NCI-H460 (cell line): ENCODE data around the gene CTNNAL1. TPM values are rescaled to one million over a fixed set of nuclear protein-coding genes. Genes with fewer than 3 reads are reported as not detected.
"Not testable (repeated sequence)": the region's sequence is repeated elsewhere in the genome, so short reads cannot be mapped to it uniquely, and the experiment has no call there.

Source experiments
- DNase-seq: peaks from one replicate; pipeline ENCODE4 v3.0.0-alpha.2; 2016; ENCODE audit warnings: low read depth; ENCODE audit errors: extremely low read depth
- total RNA-seq: library from RNA; depleted of rRNA; stranded (reverse); fragments of >200 nt; shearing (Covaris generic); gene quantifications from 2 replicates; pipeline ENCODE4 v1.2.3, GENCODE V29; 2014

Gene CTNNAL1
- total RNA-seq, 1 experiment from 2014 or later, result 309 TPM

GRCh38 chr9:108937561-108938305, 75.6 kb downstream of the CTNNAL1 start:
- DNase-seq, result no peak

DNA sequence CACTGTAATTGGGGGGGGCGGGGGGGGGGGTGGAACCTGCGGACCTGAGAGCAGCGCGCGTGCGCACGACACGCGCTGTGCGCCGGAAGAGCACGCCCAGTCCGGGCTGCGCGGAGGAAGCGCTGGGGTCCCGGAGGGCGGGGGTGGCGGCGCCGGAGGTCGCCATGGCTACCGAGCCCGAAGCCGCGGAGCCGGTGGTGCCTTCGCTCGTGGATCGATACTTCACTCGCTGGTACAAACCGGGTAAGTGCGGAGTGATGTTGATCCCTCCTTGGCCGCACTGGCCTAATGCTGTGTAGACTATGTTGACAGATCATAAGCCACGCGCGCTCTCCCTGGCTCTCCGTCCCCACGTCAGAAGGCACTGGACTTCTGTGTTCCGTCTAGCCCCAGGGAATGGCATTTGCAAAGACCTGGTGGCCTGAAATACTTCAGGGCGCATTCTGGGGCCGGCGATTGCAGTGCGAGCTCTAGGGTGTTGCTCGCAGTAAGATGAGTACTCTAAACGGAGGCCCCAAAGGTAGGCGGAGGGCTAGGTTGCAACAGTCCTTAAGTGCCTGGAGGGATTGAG, 78.9 kb downstream of the CTNNAL1 start, which contains the start of gene ABITRAM:
ABITRAM (plus strand) TSS at position 78 of the 571 bp plus-strand sequence; CDS start at position 165, 87 bp downstream.
- peak; percentile 74 for DNase-seq

GRCh38 chr9:108933718-108934322, 79.5 kb downstream of the CTNNAL1 start, which contains the start of gene ELP1:
ELP1 (minus strand) TSS chr9:108934124; CDS start chr9:108931146, 2,978 bp downstream.
- DNase-seq, result peak; percentile 94

DNA sequence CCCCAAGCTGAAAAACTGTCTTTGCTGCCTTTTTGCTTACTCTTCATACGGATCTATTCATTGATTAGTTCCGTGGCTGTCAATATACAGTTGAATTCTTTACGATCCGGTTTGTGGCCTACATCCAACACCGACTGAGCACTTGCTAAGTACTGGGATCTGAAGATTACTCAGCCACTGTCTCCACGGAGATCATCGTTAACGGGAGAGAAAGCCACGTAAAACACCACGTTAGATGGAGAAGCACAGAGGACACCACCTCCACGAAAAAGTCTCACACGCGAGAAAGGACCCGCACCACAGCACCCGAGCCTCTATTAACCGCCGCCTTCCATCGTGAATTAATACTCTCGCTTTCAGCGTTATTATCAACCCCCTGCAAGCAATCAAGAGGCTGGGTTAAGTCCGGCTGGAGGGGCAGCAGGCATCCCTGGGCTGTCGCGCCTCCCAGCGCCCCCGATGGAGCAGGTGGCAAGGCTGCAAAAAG, 80.0 kb downstream of the CTNNAL1 start:
- DNase-seq, result no peak

DNA sequence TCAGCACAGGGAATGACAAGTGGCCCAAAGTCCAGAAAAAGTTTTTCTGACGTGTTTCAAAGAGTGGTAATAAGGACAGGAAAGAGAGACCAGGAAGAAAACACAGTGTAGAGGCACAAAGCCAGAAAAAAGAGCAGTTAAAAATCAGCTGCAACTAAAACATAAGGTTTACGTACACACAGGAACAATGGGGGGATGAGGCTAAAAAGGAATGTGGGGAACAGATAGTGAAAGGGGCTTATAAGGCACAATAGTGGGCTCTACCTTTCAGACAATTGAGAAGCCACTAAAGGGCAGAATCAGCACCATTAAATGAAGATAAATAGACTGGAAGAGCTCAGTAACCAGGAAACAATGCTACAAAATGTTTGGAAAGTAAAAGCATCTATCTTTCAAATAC, 84.9 kb downstream of the CTNNAL1 start:
- DNase-seq, result no peak

GRCh38 chr9:108924466-108924865, 88.8 kb downstream of the CTNNAL1 start:
- DNase-seq, result no peak

DNA sequence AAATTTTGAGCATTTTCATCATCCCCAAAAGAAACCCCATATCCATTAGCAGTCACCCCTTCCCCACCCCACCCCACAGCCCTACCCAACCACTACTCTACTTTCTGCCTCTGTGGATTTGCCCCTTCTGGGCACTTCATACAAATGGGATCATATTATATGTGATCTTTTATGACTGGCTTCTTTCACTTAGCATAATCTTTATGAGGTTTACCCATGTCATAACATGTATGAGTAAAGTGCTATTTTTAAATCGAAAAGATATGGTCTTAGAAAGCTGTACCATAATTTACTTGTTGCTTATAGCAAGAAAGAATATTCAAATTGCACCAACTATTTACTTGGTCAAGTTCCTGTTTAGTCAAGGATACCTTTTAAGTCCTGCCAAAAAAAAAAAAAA, 92.1 kb downstream of the CTNNAL1 start:
- DNase-seq, result no peak

- not testable (repeated sequence) for DNase-seq
These were observed 92.9 kb downstream of the CTNNAL1 start for GRCh38 chr9:108920401-108920800.

DNA sequence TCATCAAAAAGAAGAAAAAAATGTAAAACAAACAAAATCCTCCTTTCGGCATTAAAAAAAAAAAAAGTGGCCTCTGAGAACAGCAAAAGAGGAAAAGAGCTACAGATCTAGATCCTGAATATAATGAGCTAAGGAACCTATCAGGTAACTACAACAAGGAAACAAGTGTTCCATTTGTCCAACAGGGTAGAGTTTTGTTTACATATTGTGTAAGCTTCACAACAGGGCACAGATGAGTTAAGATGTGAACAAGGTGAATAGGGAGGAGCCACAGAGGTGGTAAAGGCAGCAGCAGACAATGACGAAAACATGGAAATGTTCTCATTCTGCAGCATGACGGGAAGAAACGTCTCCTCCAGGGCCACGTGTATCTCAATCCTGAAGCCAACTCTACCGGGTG, 93.8 kb downstream of the CTNNAL1 start:
- DNase-seq, result no peak

DNA sequence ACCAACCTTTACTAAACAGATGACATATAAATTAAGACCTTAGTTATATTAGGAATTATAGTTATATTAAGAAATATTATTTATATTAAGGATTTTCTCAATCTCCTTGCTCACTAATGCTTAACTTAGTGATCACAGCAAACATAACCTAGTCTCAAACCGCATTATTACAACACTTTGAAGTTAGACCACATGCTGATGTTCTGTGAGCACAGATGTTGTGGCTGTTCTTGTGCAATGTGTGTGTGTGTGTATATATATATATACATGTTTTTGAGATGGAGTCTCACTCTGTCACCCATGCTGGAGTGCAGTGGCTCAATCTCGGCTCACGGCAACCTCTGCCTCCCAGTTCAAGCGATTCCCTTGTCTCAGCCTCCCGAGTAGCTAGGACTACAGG, 99.9 kb downstream of the CTNNAL1 start:
- DNase-seq, result no peak

DNA sequence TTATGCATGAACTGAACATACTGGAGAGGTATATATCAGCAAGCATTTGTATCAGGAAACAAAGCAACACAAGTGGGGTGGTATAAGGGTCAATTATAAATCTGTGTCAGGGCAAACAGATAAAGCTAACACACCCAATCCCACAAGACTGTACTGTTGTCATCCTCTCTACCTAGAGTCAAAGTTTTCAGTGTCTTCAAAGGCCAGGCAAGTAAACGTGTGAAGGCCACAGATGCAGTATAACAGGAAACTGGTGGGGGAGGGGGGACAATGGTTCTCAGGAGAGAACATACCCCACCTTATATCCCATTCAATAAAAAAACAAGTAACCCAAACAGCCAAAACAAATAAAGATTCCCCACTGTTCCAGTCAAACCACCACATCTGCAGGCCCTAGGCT, 101.5 kb downstream of the CTNNAL1 start:
- no peak for DNase-seq

DNA sequence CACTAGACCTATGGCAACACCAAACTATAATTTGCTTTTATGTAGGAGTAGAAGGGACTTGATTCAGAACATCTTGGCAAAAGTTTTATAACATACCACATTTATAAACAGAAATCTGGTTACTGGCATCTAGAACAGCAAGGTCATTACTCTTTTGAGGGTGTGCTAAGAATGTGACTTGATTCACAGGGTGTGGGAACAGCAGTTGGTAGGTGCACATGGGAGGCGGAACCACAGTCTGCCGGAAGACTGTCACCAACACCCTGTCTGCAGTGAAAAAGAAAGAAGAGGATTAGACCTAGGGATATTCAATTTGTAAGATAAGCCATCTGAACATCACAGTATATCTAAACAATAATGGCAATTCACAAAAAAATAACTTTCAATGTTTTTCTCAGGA, 102.4 kb downstream of the CTNNAL1 start:
- no peak for DNase-seq

DNA sequence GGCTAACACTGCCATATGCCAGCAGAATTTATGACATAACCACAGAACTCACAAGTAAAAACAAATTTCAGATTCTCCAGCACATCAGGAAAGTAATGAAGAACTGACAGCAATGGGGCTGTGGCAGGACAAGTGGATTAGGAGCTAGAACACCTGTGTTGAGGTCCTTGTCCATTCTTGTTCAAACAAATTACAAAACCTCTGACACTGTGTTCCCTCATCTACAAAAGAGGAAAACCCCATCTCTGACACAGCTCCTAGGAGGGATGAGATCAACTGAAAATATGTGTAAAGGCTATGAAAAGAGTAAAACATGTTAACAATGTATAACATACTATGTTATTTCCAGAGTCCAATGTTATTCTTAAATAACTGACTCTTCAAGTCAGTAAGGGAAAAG, 102.9 kb downstream of the CTNNAL1 start:
- DNase-seq, result no peak

GRCh38 chr9:108905494-108905893, 107.8 kb downstream of the CTNNAL1 start:
- no peak for DNase-seq

- DNase-seq, result no peak
These were observed 109.1 kb downstream of the CTNNAL1 start for GRCh38 chr9:108904161-108904560.

- no peak for DNase-seq
These were observed 109.7 kb downstream of the CTNNAL1 start for GRCh38 chr9:108903420-108904103.

DNA sequence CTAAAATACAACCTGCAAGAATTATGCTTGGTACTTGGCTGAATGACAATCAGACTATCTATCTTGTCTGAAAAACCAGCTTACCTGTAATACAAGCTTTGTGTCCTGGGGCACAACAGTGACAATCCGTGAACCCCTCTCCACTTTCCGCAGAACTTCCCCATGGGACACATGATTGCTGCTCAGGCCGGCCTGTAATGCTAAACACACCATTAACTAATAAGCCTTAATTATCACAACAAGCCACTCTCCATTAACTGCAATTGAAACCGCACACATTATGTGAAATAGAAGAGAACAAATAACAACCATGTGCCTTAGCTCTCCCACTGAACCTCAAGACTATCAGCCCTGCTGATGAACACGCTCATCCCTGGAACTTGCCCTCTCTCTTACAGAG, 113.1 kb downstream of the CTNNAL1 start:
- no peak for DNase-seq

- not testable (repeated sequence) for DNase-seq
These were observed 114.1 kb downstream of the CTNNAL1 start for GRCh38 chr9:108899023-108899695.

DNA sequence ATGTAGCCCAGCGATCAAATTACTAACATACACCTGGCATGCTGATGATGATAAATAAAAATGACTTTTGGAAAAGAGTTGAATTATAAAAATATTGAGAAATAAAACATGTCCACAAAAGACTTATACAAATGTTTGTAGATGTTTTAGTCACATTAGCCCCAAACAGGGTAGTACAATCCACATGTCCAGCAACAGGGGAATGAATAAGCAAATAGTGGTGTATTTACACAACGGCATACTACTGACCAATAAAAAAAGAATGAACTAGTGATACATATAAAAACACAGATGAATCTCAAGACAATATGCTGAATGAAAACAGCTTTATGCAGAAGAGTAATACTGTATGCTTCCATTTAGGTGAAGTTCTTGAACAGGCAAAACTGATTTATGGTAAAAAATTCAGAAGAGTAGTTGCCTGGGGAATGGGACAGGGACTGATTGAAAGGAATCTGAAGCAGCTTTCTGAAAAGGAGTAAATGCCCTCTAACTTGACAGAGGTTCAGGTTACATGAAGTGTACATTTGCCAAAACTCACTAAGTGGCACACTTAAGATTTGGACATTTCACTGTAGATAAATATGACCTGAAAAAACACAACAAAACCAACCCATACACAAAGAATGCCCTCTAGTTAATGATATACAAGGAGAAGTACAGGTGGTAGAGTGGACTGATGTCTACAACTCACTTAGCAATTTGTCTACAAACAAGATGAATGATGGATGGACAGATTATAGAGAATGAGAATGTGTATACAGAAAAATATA, 115.8 kb downstream of the CTNNAL1 start:
- no peak for DNase-seq
